H9 (cell line): ENCODE data around the gene GNAO1. TPM values are rescaled to one million over a fixed set of nuclear protein-coding genes. Genes with fewer than 3 reads are reported as not detected.

ENCODE experiments used
- DNase-seq: peaks from one replicate; pipeline ENCODE4 v3.0.0-alpha.2; 2017
- H2AFZ ChIP-seq: one replicate; pipeline ENCODE4 v1.6.1; 2013; ENCODE audit warnings: mild to moderate bottlenecking, low read length, control low read depth, moderate library complexity
- H2AK5ac ChIP-seq: 2 replicates; pipeline ENCODE4 v1.6.1; 2013; ENCODE audit warnings: low read length, control low read depth, mixed read lengths; ENCODE audit not compliant: insufficient read length
- H2BK120ac ChIP-seq: one replicate; pipeline ENCODE4 v1.6.1; 2013; ENCODE audit warnings: low read depth, mild to moderate bottlenecking, low read length, control low read depth, inconsistent platforms; ENCODE audit not compliant: poor library complexity, severe bottlenecking
- H2BK12ac ChIP-seq: 2 replicates; pipeline ENCODE4 v1.6.1; 2013; ENCODE audit warnings: low read length, control low read depth, mixed read lengths, low read depth; ENCODE audit not compliant: insufficient read length
- H2BK15ac ChIP-seq: 2 replicates; pipeline ENCODE4 v1.6.1; 2013; ENCODE audit warnings: low read depth, low read length, control low read depth
- H2BK20ac ChIP-seq: one replicate; pipeline ENCODE4 v1.6.1; 2013; ENCODE audit warnings: low read depth, mild to moderate bottlenecking, low read length, control low read depth, inconsistent platforms; ENCODE audit not compliant: poor library complexity, severe bottlenecking
- H2BK5ac ChIP-seq: 2 replicates; pipeline ENCODE4 v1.6.1; 2013; ENCODE audit warnings: low read length, control low read depth, mixed read lengths; ENCODE audit not compliant: insufficient read length
- H3K14ac ChIP-seq: 2 replicates; pipeline ENCODE4 v1.6.1; 2013; ENCODE audit warnings: low read length, control low read depth; ENCODE audit not compliant: insufficient read depth
- H3K18ac ChIP-seq: 2 replicates; pipeline ENCODE4 v1.6.1; 2013; ENCODE audit warnings: low read depth, mild to moderate bottlenecking, mixed read lengths, low read length, control low read depth; ENCODE audit not compliant: insufficient read length
- H3K23ac ChIP-seq: 2 replicates; pipeline ENCODE4 v1.6.1; 2013; ENCODE audit warnings: low read length, control low read depth, mixed read lengths, low read depth; ENCODE audit not compliant: insufficient read length
- H3K23me2 ChIP-seq: 2 replicates; pipeline ENCODE4 v1.6.1; 2013; ENCODE audit warnings: low read depth, mild to moderate bottlenecking, mixed read lengths, low read length, control low read depth; ENCODE audit not compliant: insufficient read length, poor library complexity, severe bottlenecking
- H3K27ac ChIP-seq: 2 replicates; pipeline ENCODE4 v1.5.1; 2013; ENCODE audit warnings: low read length, control low read depth, mixed read lengths, low read depth; ENCODE audit not compliant: insufficient read length
- H3K27me3 ChIP-seq: 2 replicates; pipeline ENCODE4 v1.6.1; 2013; ENCODE audit warnings: low read length, control low read depth, inconsistent platforms; ENCODE audit not compliant: insufficient read depth
- H3K4ac ChIP-seq: 2 replicates; pipeline ENCODE4 v1.6.1; 2013; ENCODE audit warnings: low read depth, mild to moderate bottlenecking, control low read depth, inconsistent platforms, low read length, moderate library complexity
- H3K4me1 ChIP-seq: 2 replicates; pipeline ENCODE4 v1.6.1; 2013; ENCODE audit warnings: low read length, control low read depth, inconsistent platforms; ENCODE audit not compliant: insufficient read depth
- H3K4me2 ChIP-seq: 2 replicates; pipeline ENCODE4 v1.6.1; 2013; ENCODE audit warnings: low read length, control low read depth, mixed read lengths; ENCODE audit not compliant: insufficient read length, insufficient read depth
- H3K56ac ChIP-seq: 2 replicates; pipeline ENCODE4 v1.6.1; 2013; ENCODE audit warnings: low read depth, mild to moderate bottlenecking, mixed read lengths, low read length, control low read depth; ENCODE audit not compliant: insufficient read length
- H3K79me1 ChIP-seq: 2 replicates; pipeline ENCODE4 v1.6.1; 2013; ENCODE audit warnings: low read depth, mild to moderate bottlenecking, moderate library complexity, low read length, control low read depth, inconsistent platforms; ENCODE audit not compliant: insufficient read depth, poor library complexity, severe bottlenecking
- H3K79me2 ChIP-seq: 2 replicates; pipeline ENCODE4 v1.6.1; 2013; ENCODE audit warnings: low read length, control low read depth, inconsistent platforms; ENCODE audit not compliant: insufficient read depth
- H3K9ac ChIP-seq: 2 replicates; pipeline ENCODE4 v1.6.1; 2013; ENCODE audit warnings: low read length, control low read depth, mixed read lengths; ENCODE audit not compliant: insufficient read length; ENCODE audit errors: extremely low read depth
- H3K9me3 ChIP-seq: one replicate; pipeline ENCODE4 v1.6.1; 2013; ENCODE audit warnings: low read depth, low read length, inconsistent platforms; ENCODE audit not compliant: control insufficient read depth
- H3T11ph ChIP-seq: one replicate; pipeline ENCODE4 v1.6.1; 2013; ENCODE audit warnings: mild to moderate bottlenecking, low read length, control low read depth, inconsistent platforms
- H4K20me1 ChIP-seq: one replicate; pipeline ENCODE4 v1.6.1; 2013; ENCODE audit not compliant: control insufficient read depth, insufficient read length, insufficient read depth
- H4K5ac ChIP-seq: 2 replicates; pipeline ENCODE4 v1.6.1; 2013; ENCODE audit warnings: low read depth, mild to moderate bottlenecking, mixed read lengths, low read length, control low read depth; ENCODE audit not compliant: insufficient read length
- H4K8ac ChIP-seq: replicated peaks from 2 replicates; pipeline ENCODE4 v1.6.1; 2013; ENCODE audit warnings: low read length, control low read depth, mixed read lengths, low read depth; ENCODE audit not compliant: insufficient read length
- H4K91ac ChIP-seq: 2 replicates; pipeline ENCODE4 v1.6.1; 2013; ENCODE audit warnings: low read depth, mild to moderate bottlenecking, moderate library complexity, mixed read lengths, low read length, control low read depth; ENCODE audit not compliant: insufficient read length
- H3K27ac Mint-ChIP-seq, 3 experiments: 2 replicates in 2 of 3; 3 replicates in 1 of 3; pipeline ENCODE4 v1.8.0; 2020 to 2021; ENCODE audit warnings: mixed read lengths in 3 of 3, mild to moderate bottlenecking in 1 of 3, moderate library complexity in 1 of 3
- H3K27me3 Mint-ChIP-seq: 2 replicates; pipeline ENCODE4 v1.8.0; 2021; ENCODE audit warnings: low read depth, mild to moderate bottlenecking, moderate library complexity, mixed read lengths
- H3K36me3 Mint-ChIP-seq, 3 experiments: 2 replicates in 2 of 3; 3 replicates in 1 of 3; pipeline ENCODE4 v1.8.0; 2020 to 2021; ENCODE audit warnings: low read depth in 3 of 3, mixed read lengths in 3 of 3; ENCODE audit not compliant: insufficient read depth in 1 of 3
- H3K4me1 Mint-ChIP-seq, 2 experiments: 2 replicates each; pipeline ENCODE4 v1.8.0; 2020; ENCODE audit warnings: mixed read lengths in 2 of 2
- H3K4me3 Mint-ChIP-seq, 2 experiments: 2 replicates in 1 of 2; 3 replicates in 1 of 2; pipeline ENCODE4 v1.8.0; 2020 to 2021; ENCODE audit warnings: mild to moderate bottlenecking in 2 of 2, mixed read lengths in 2 of 2, moderate library complexity in 1 of 2
- H3K9me3 Mint-ChIP-seq, 2 experiments: 2 replicates in 1 of 2; 3 replicates in 1 of 2; pipeline ENCODE4 v1.8.0; 2020; ENCODE audit warnings: mild to moderate bottlenecking in 2 of 2, mixed read lengths in 2 of 2, moderate library complexity in 1 of 2
- WGBS: extraction: QIAGEN DNeasy Blood & Tissue Kit; methylation state at CpG from one replicate; pipeline ENCODE4 v1.1.7; 2013; ENCODE audit warnings: missing lambda C conversion rate, low lambda C conversion rate, mixed read lengths; ENCODE audit not compliant: insufficient read length; ENCODE audit errors: extremely low coverage; 5-methylcytosine and 5-hydroxymethylcytosine counted together
- total RNA-seq: library from RNA; stranded (reverse); gene quantifications from 2 replicates; pipeline ENCODE4 v1.2.1, GENCODE V29; 2021
- TF ChIP-seq, protein P1 (sequence below): fragments of 200-600 bp; sonication (generic); conservative IDR thresholded peaks from 3 replicates; pipeline ENCODE4 v1.8.0; 2021; ENCODE audit warnings: antibody characterized with exemption, mild to moderate bottlenecking

Gene GNAO1
- total RNA-seq, 1 experiment from 2014 or later: 16.9 TPM

DNA sequence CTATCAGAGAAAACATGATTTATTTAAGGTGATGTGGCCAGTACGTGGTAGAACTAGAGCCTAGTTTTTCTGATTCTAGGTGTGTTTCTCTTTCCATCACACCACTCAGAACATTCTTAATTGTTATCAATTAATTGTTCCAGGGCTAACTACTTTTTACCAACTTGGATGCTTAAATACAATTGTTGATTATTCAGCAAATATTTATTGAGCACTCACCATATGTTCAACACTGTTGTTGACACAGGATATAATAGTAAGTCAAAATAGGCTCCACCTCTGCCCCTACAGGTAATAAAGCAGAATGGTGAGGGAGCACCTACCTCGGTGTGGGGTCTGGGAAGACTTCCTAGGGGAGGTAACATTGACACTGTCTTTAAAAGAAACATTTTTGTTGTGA, 16.1 kb downstream of the GNAO1 start:
- H4K5ac ChIP-seq: no peak overlapping the region
- no peak overlapping the region for H3K23ac ChIP-seq
- no peak overlapping the region for H3K14ac ChIP-seq
- no peak overlapping the region for H3K18ac ChIP-seq
- no peak overlapping the region for H4K8ac ChIP-seq
- no peaks in the 10 kb centered on the region for H3K23me2 ChIP-seq
- H2BK5ac ChIP-seq: no peak overlapping the region
- no peak overlapping the region for H4K91ac ChIP-seq
- H4K20me1 ChIP-seq: no peaks in the 10 kb centered on the region
- no peaks in the 10 kb centered on the region for H3K79me2 ChIP-seq
- H3T11ph ChIP-seq: no peak overlapping the region
- H3K27me3 ChIP-seq: no peaks in the 10 kb centered on the region
- H2AFZ ChIP-seq: no peak overlapping the region
- Mint-ChIP-seq H3K36me3 (no peaks in the 10 kb centered on the region; a peak in 2 of 7 replicates), H3K9me3 (no peaks in the 10 kb centered on the region), H3K27me3 (no peaks in the 10 kb centered on the region), H3K4me3 (no peak overlapping the region), H3K27ac (no peak overlapping the region), H3K4me1 (peaks cover 15 to 16% of the 10 kb centered on the region in 2 experiments)
- peaks cover 10% of the 10 kb centered on the region for H3K4me1 ChIP-seq
- no peak overlapping the region for H2AK5ac ChIP-seq
- no peak overlapping the region for H2BK15ac ChIP-seq
- no peak overlapping the region for H3K4me2 ChIP-seq
- no peak overlapping the region for H3K56ac ChIP-seq
- no peaks in the 10 kb centered on the region for H3K9me3 ChIP-seq
- H2BK20ac ChIP-seq: no peak overlapping the region
- TF ChIP-seq, protein P1, sequence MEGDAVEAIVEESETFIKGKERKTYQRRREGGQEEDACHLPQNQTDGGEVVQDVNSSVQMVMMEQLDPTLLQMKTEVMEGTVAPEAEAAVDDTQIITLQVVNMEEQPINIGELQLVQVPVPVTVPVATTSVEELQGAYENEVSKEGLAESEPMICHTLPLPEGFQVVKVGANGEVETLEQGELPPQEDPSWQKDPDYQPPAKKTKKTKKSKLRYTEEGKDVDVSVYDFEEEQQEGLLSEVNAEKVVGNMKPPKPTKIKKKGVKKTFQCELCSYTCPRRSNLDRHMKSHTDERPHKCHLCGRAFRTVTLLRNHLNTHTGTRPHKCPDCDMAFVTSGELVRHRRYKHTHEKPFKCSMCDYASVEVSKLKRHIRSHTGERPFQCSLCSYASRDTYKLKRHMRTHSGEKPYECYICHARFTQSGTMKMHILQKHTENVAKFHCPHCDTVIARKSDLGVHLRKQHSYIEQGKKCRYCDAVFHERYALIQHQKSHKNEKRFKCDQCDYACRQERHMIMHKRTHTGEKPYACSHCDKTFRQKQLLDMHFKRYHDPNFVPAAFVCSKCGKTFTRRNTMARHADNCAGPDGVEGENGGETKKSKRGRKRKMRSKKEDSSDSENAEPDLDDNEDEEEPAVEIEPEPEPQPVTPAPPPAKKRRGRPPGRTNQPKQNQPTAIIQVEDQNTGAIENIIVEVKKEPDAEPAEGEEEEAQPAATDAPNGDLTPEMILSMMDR: peak; percentile 30; the same call in 1 of the 3 replicates
- no CpG with 5 or more reads among the region's 2 CpGs for WGBS
- H2BK12ac ChIP-seq: no peak overlapping the region
- H3K9ac ChIP-seq: no peak overlapping the region
- H3K79me1 ChIP-seq: no peaks in the 10 kb centered on the region
- no peak overlapping the region for H3K27ac ChIP-seq
- DNase-seq: no peak
- H2BK120ac ChIP-seq: no peak overlapping the region
- H3K4ac ChIP-seq: no peak overlapping the region
